ENCODE data around the gene PLPP3.

DNA sequence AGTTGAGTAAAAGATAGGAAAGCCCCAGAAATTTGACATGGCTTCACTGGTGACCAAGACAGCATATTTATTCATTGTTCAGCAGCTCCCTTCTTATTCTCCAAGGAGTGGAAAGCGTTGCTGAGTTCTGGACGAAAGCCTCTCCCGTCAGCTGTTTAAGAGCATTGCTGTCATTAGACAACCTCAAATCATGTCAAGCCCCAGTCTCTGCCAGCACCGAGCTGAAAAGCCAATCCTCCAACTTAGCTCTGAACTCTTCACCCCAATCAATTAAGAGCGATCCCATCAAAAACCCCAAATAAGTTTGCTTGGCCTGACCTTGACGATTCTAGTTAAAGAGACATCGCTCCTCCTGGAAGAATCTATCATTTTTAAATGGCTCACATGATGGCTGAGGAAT, 110.8 kb downstream of the PLPP3 start:
- TF ChIP-seq, protein P1, sequence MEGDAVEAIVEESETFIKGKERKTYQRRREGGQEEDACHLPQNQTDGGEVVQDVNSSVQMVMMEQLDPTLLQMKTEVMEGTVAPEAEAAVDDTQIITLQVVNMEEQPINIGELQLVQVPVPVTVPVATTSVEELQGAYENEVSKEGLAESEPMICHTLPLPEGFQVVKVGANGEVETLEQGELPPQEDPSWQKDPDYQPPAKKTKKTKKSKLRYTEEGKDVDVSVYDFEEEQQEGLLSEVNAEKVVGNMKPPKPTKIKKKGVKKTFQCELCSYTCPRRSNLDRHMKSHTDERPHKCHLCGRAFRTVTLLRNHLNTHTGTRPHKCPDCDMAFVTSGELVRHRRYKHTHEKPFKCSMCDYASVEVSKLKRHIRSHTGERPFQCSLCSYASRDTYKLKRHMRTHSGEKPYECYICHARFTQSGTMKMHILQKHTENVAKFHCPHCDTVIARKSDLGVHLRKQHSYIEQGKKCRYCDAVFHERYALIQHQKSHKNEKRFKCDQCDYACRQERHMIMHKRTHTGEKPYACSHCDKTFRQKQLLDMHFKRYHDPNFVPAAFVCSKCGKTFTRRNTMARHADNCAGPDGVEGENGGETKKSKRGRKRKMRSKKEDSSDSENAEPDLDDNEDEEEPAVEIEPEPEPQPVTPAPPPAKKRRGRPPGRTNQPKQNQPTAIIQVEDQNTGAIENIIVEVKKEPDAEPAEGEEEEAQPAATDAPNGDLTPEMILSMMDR (IDR thresholded peaks at IDR 0.05) = no peak
- TF ChIP-seq POLR2A (IDR thresholded peaks at IDR 0.05) = no peak

All from uterus (tissue), 2 donors.